Loucy (cell line): ENCODE measurements around the gene NDUFV2.

Source experiments
- H2AFZ ChIP-seq: fragments of 200-600 bp; sonication (generic); 2 replicates; pipeline ENCODE4 v1.6.0; 2016; ENCODE audit warnings: antibody characterized with exemption, mild to moderate bottlenecking, low read length, moderate library complexity
- H3F3A ChIP-seq: fragments of 200-600 bp; 2 replicates; pipeline ENCODE4 v1.6.0; 2016; ENCODE audit warnings: antibody characterized with exemption, low read depth, mild to moderate bottlenecking
- H3K27me3 ChIP-seq: fragments of 200-600 bp; sonication (generic); 2 replicates; pipeline ENCODE4 v1.6.1; 2014; ENCODE audit warnings: low read length, mild to moderate bottlenecking; ENCODE audit not compliant: insufficient read depth, poor library complexity, severe bottlenecking
- H3K36me3 ChIP-seq: fragments of 200-600 bp; sonication (generic); 2 replicates; pipeline ENCODE4 v1.6.1; 2016; ENCODE audit warnings: low read length; ENCODE audit not compliant: insufficient read depth
- H3K4me1 ChIP-seq: fragments of 200-600 bp; sonication (generic); 2 replicates; pipeline ENCODE4 v1.5.1; 2014; ENCODE audit warnings: low read length, mild to moderate bottlenecking; ENCODE audit not compliant: insufficient read depth, poor library complexity, severe bottlenecking
- H3K4me2 ChIP-seq: fragments of 200-600 bp; sonication (generic); 2 replicates; pipeline ENCODE4 v1.6.0; 2014; ENCODE audit warnings: antibody characterized with exemption, low read length, low read depth, mild to moderate bottlenecking; ENCODE audit not compliant: poor library complexity, severe bottlenecking
- H3K4me3 ChIP-seq: fragments of 200-600 bp; sonication (generic); 2 replicates; pipeline ENCODE4 v1.5.1; 2014; ENCODE audit warnings: low read length, mild to moderate bottlenecking, mixed read lengths; ENCODE audit not compliant: poor library complexity, severe bottlenecking
- H3K79me2 ChIP-seq: fragments of 200-600 bp; sonication (generic); 2 replicates; pipeline ENCODE4 v1.6.1; 2014; ENCODE audit warnings: low read length; ENCODE audit not compliant: insufficient read depth
- H3K9ac ChIP-seq: fragments of 200-600 bp; sonication (generic); 2 replicates; pipeline ENCODE4 v1.6.0; 2014; ENCODE audit warnings: mild to moderate bottlenecking, low read depth, low read length, moderate library complexity; ENCODE audit not compliant: poor library complexity, severe bottlenecking
- H3K9me2 ChIP-seq: fragments of 200-600 bp; sonication (generic); replicated peaks from 2 replicates; pipeline ENCODE4 v1.6.1; 2016; ENCODE audit warnings: low read depth, low read length, mixed read lengths
- H3K9me3 ChIP-seq: fragments of 200-600 bp; sonication (generic); 2 replicates; pipeline ENCODE4 v1.6.1; 2014; ENCODE audit warnings: mild to moderate bottlenecking, antibody characterized with exemption, low read length, low read depth; ENCODE audit not compliant: insufficient read depth
- H4K20me1 ChIP-seq: fragments of 200-600 bp; sonication (generic); 2 replicates; pipeline ENCODE4 v1.6.0; 2014; ENCODE audit warnings: antibody characterized with exemption, low read length, mild to moderate bottlenecking; ENCODE audit not compliant: insufficient read depth, poor library complexity, severe bottlenecking
- EZH2phosphoT487 ChIP-seq: fragments of 200-600 bp; IDR thresholded peaks from 2 replicates; pipeline ENCODE4 v1.6.1; 2018; ENCODE audit warnings: antibody characterized with exemption, mild to moderate bottlenecking, moderate library complexity, borderline replicate concordance
- TF ChIP-seq, protein P1 (sequence below): fragments of 200-600 bp; sonication (generic); conservative IDR thresholded peaks from 2 replicates; pipeline ENCODE4 v1.5.1; 2014; ENCODE audit warnings: mild to moderate bottlenecking, antibody characterized with exemption, low read length

NDUFV2 gene

DNA sequence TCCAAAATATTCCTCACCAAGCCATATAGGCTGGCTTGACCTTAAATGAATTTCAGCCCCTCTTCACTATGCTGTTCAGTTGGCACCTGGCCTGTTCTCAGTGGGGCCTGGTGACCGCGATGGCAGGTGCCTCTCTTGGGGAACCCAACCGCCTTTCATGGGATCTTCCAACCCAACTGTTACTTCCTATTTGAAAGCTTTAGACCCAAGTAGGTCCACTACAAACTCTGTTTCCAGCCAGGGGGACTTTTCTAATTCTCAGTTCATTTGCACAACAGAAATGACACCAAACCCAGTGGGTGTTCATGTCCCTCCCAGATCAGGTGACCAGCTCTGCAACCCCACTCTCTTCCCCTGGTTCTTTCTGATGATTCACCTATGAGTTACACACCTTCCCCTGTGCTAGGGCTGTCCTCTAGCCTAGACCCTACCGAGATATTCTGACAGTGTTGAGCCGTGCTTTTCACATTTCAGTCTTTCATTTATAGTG, 35.6 kb upstream of the NDUFV2 start:
- Histone ChIP-seq H3K9ac (no peak overlapping the region), H2AFZ (0 out of 2 replicates have a peak overlapping the region, but pooled peaks have one; percentile 0), H3K9me3 (no peaks in the 10 kb centered on the region), H3K79me2 (no peaks in the 10 kb centered on the region), H3K4me2 (no peak overlapping the region), H4K20me1 (no peaks in the 10 kb centered on the region), H3K36me3 (no peaks in the 10 kb centered on the region), H3K9me2 (no peaks in the 10 kb centered on the region), H3K27me3 (no peaks in the 10 kb centered on the region), H3F3A (no peaks in the 10 kb centered on the region), H3K4me3 (no peak overlapping the region), H3K4me1 (no peaks in the 10 kb centered on the region)
- TF ChIP-seq, protein P1, sequence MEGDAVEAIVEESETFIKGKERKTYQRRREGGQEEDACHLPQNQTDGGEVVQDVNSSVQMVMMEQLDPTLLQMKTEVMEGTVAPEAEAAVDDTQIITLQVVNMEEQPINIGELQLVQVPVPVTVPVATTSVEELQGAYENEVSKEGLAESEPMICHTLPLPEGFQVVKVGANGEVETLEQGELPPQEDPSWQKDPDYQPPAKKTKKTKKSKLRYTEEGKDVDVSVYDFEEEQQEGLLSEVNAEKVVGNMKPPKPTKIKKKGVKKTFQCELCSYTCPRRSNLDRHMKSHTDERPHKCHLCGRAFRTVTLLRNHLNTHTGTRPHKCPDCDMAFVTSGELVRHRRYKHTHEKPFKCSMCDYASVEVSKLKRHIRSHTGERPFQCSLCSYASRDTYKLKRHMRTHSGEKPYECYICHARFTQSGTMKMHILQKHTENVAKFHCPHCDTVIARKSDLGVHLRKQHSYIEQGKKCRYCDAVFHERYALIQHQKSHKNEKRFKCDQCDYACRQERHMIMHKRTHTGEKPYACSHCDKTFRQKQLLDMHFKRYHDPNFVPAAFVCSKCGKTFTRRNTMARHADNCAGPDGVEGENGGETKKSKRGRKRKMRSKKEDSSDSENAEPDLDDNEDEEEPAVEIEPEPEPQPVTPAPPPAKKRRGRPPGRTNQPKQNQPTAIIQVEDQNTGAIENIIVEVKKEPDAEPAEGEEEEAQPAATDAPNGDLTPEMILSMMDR, result no peak
- TF ChIP-seq EZH2phosphoT487, result no peak

DNA sequence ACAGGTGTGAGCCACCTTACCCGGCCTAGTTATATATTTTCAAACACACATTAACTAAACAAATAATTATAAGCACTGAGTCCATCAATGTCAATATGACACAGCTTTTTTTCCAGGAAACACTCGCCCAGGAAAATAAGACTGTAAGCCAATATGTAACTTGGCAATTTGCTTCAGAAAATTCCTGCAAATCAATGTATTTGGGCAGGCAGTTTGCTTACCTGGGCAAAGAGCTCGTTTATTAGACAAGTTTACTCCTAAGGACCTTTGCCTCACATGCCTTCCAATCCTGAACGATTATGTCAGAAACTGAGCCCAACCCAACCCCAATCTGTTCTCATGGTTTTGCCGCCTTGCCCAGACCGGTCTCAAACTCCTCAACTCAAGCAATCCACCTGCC, 34.7 kb upstream of the NDUFV2 start:
- no peak overlapping the region for H2AFZ ChIP-seq
- H4K20me1 ChIP-seq, result no peaks in the 10 kb centered on the region
- H3K4me2 ChIP-seq, result no peak overlapping the region
- H3K4me1 ChIP-seq, result no peaks in the 10 kb centered on the region
- H3K4me3 ChIP-seq, result no peak overlapping the region
- no peaks in the 10 kb centered on the region for H3K9me3 ChIP-seq
- H3K79me2 ChIP-seq, result no peaks in the 10 kb centered on the region
- no peak for TF ChIP-seq EZH2phosphoT487
- TF ChIP-seq, protein P1, result no peak
- no peaks in the 10 kb centered on the region for H3K36me3 ChIP-seq
- no peaks in the 10 kb centered on the region for H3K27me3 ChIP-seq
- no peak overlapping the region for H3K9ac ChIP-seq
- no peaks in the 10 kb centered on the region for H3F3A ChIP-seq
- H3K9me2 ChIP-seq, result no peaks in the 10 kb centered on the region

DNA sequence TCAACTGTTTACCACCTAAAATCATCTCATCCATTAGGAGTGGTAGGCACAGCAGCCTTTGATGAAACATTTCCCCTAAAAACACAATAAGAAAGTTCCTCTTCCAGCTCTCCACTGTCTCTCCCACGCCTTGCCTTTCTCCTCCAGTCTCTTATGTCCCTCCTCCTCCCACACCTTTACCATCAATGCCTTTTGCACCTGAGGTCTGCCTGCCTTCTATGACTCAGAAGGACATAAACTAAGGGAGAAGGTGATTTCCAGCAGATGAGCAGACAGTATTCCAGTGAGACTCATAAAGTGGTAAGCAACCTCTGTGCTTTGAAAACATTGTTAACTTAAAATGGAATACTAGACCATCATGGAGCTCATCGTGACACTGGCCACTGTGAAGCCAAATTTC, 34.2 kb upstream of the NDUFV2 start:
- no peak overlapping the region for H3K4me2 ChIP-seq
- H3K27me3 ChIP-seq, result no peaks in the 10 kb centered on the region
- no peaks in the 10 kb centered on the region for H3K9me2 ChIP-seq
- H3F3A ChIP-seq, result no peaks in the 10 kb centered on the region
- no peak overlapping the region for H3K4me3 ChIP-seq
- no peaks in the 10 kb centered on the region for H3K9me3 ChIP-seq
- H3K79me2 ChIP-seq, result no peaks in the 10 kb centered on the region
- no peak overlapping the region for H2AFZ ChIP-seq
- no peak for TF ChIP-seq EZH2phosphoT487
- TF ChIP-seq, protein P1, result no peak
- no peak overlapping the region for H3K9ac ChIP-seq
- no peaks in the 10 kb centered on the region for H3K36me3 ChIP-seq
- no peaks in the 10 kb centered on the region for H4K20me1 ChIP-seq
- no peaks in the 10 kb centered on the region for H3K4me1 ChIP-seq
